Panc1 (cell line): ENCODE results near the gene ZFTA.

Experiments used
- CTCF ChIP-seq: fragments of 450-650 bp; IDR thresholded peaks from 2 replicates; pipeline ENCODE4 v1.5.1; 2017; ENCODE audit warnings: mild to moderate bottlenecking
- POLR2AphosphoS5 ChIP-seq: IDR thresholded peaks from 2 replicates; pipeline ENCODE4 v1.6.1; 2012; ENCODE audit warnings: mild to moderate bottlenecking, low read depth, low read length, moderate library complexity

DNA sequence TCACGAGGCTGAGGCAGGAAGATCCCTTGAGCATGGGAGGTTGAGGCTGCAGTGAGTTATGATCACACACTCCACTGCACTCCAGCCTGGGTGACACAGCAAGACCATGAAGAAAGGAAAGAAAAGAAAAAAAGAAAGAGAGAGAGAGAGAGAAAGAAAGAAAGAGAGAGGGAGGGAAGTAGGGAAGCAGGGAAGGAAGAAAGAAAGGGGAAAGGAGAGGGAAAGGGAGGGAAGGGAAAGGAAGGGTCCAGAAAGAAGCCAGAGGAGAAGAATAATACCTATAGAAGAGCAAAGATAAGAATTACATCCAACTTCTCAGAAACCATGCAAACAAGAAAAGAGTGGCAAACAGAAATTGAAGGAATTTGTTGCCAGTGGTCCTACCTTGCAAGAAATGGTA, 17.2 kb upstream of the ZFTA start:
- TF ChIP-seq CTCF (no peak), POLR2AphosphoS5 (no peak)
